ENCODE results near the gene TRPV3.

Gene TRPV3

GRCh38 chr17:3574231-3574630 is 16.6 kb upstream of the TRPV3 start:
- no peak overlapping the region for H3K4me3 ChIP-seq (ENCODE audit: low read depth, low read length)
- no peak for TF ChIP-seq CTCF (IDR thresholded peaks at IDR 0.05; ENCODE audit: borderline replicate concordance, insufficient read depth, low read depth, low read length)

GRCh38 chr17:3573246-3574100 is 15.9 kb upstream of the TRPV3 start:
- H3K4me3 ChIP-seq (ENCODE audit: low read depth, low read length) = no peak overlapping the region

GRCh38 chr17:3572231-3572630 is 14.6 kb upstream of the TRPV3 start:
- no peak overlapping the region for H3K4me3 ChIP-seq (ENCODE audit: low read depth, low read length)
- no peak for TF ChIP-seq CTCF (IDR thresholded peaks at IDR 0.05; ENCODE audit: borderline replicate concordance, insufficient read depth, low read depth, low read length)

More at GRCh38 chr17:3573246-3574100, 15.9 kb upstream of the TRPV3 start:
- no peak for TF ChIP-seq CTCF (IDR thresholded peaks at IDR 0.05; ENCODE audit: borderline replicate concordance, insufficient read depth, low read depth, low read length)

GRCh38 chr17:3571043-3571900 is 13.7 kb upstream of the TRPV3 start:
- H3K4me3 ChIP-seq (ENCODE audit: low read depth, low read length) = no peak overlapping the region
- TF ChIP-seq CTCF (IDR thresholded peaks at IDR 0.05; ENCODE audit: borderline replicate concordance, insufficient read depth, low read depth, low read length) = no peak

- no peak overlapping the region for H3K4me3 ChIP-seq (ENCODE audit: low read depth, low read length)
- TF ChIP-seq CTCF (IDR thresholded peaks at IDR 0.05; ENCODE audit: borderline replicate concordance, insufficient read depth, low read depth, low read length) = no peak
Measured at GRCh38 chr17:3569534-3570137, 12.0 kb upstream of the TRPV3 start.

GRCh38 chr17:3566551-3566950 is 8.9 kb upstream of the TRPV3 start:
- TF ChIP-seq CTCF (IDR thresholded peaks at IDR 0.05; ENCODE audit: borderline replicate concordance, insufficient read depth, low read depth, low read length) = no peak
- no peak overlapping the region for H3K4me3 ChIP-seq (ENCODE audit: low read depth, low read length)

All from GM12875 (cell line).